ENCODE data around the gene ATP2B2. TPM values are rescaled to one million over a fixed set of nuclear protein-coding genes. Genes with fewer than 3 reads are reported as not detected.

The ATP2B2 gene
- total and polyA plus RNA-seq, 2 of the 8 experiments (the other 6 are each of a cell fraction or from before 2014, with no cell fraction given): 0.14 to 1.2 TPM

GRCh38 chr3:10462641-10463532 is 42.5 kb downstream of the ATP2B2 start:
- Histone ChIP-seq H3K23me2 (ENCODE audit: low read depth, low read length) (no peaks in the 10 kb centered on the region), H4K5ac (ENCODE audit: insufficient read length, low read depth, low read length) (no peak overlapping the region), H2BK12ac (ENCODE audit: low read depth, low read length) (no peak overlapping the region), H3K36me3 (ENCODE audit: control insufficient read depth in 2 of 4, insufficient read depth in 4 of 4, low read length in 3 of 4) (no peaks in the 10 kb centered on the region), H3K4me2 (ENCODE audit: insufficient read depth in 1 of 2, low read depth in 2 of 2, low read length in 2 of 2) (no peak overlapping the region), H2AFZ (ENCODE audit: low read length) (no peak overlapping the region), H3K4me1 (replicated peaks in 1 of 4; ENCODE audit: control insufficient read depth in 3 of 4, insufficient read depth in 4 of 4, low read length in 3 of 4) (no peaks in the 10 kb centered on the region), H3K23ac (ENCODE audit: insufficient read length) (no peak overlapping the region), H2BK15ac (ENCODE audit: low read length) (no peak overlapping the region), H4K20me1 (replicated peaks in 1 of 2; ENCODE audit: control insufficient read depth in 1 of 2, insufficient read depth in 2 of 2, low read length in 2 of 2) (peaks cover 0 to 2% of the 10 kb centered on the region in 2 experiments), H3K27me3 (replicated peaks in 1 of 4; ENCODE audit: control insufficient read depth in 3 of 4, extremely low read depth in 1 of 4, insufficient read depth in 3 of 4, low read length in 3 of 4) (no peaks in the 10 kb centered on the region), H3K4ac (replicated peaks; ENCODE audit: insufficient read length, low read depth, low read length) (no peak overlapping the region), H4K91ac (replicated peaks; ENCODE audit: insufficient read length, low read length) (no peak overlapping the region), H3K56ac (replicated peaks; ENCODE audit: insufficient read length, low read depth, low read length) (no peak overlapping the region), H3K79me1 (ENCODE audit: low read depth, low read length) (no peaks in the 10 kb centered on the region), H3K4me3 (ENCODE audit: extremely low read depth in 1 of 4, insufficient read depth in 2 of 4, low read depth in 3 of 4, low read length in 4 of 4) (no peak overlapping the region), H3K9ac (replicated peaks in 1 of 4; ENCODE audit: extremely low read depth in 1 of 4, low read depth in 3 of 4, low read length in 3 of 4) (no peak overlapping the region), H3K9me3 (ENCODE audit: insufficient read depth in 2 of 2, low read depth in 1 of 2, low read length in 1 of 2) (no peaks in the 10 kb centered on the region), H4K8ac (ENCODE audit: extremely low read depth, insufficient read depth, low read length) (no peak overlapping the region), H2BK120ac (replicated peaks; ENCODE audit: low read depth, low read length) (no peak overlapping the region), H3K14ac (ENCODE audit: insufficient read length) (no peak overlapping the region), H2BK20ac (ENCODE audit: low read length) (no peak overlapping the region), H3K18ac (ENCODE audit: extremely low read depth, low read length) (no peak overlapping the region), H3K27ac (ENCODE audit: low read depth, low read length) (no peak overlapping the region), H3K79me2 (ENCODE audit: control insufficient read depth in 1 of 2, insufficient read depth in 2 of 2, low read length in 2 of 2) (no peaks in the 10 kb centered on the region), H2AK5ac (ENCODE audit: low read depth, low read length) (no peak overlapping the region), H2BK5ac (ENCODE audit: low read depth, low read length) (no peak overlapping the region)
- POLR2A ChIA-PET (ENCODE audit: partially characterized antibody): no interaction called here
- CTCF ChIA-PET (ENCODE audit: partially characterized antibody): interaction anchor here (1.3 to 1.5 kb wide), 2 partner anchors 12 to 97 kb away, joined by 4 to 6 read pairs; no protein-coding TSS in a partner anchor
- WGBS, 2 experiments (ENCODE audit: extremely low coverage in 1 of 2, insufficient coverage in 1 of 2, insufficient read length in 1 of 2, insufficient replicate concordance in 2 of 2, low coverage in 1 of 2, low lambda C conversion rate in 2 of 2, missing lambda C conversion rate in 1 of 2): 84% methylated on average over 10 of the region's 10 CpGs; no CpG with 5 or more reads in 1 of the 2 experiments
- DNase-seq (ENCODE audit: low read depth in 1 of 2, low spot score in 2 of 2) (no peak), FAIRE-seq (no peak)
- TF ChIP-seq EP300 (IDR thresholded peaks at IDR 0.05; ENCODE audit: borderline replicate concordance in 1 of 2, low read depth in 2 of 2, low read length in 2 of 2) (no peak), TAF1 (IDR thresholded peaks at IDR 0.05; ENCODE audit: low read depth, low read length) (no peak), SIN3A (conservative IDR thresholded peaks at IDR 0.05 in 1 of 2, IDR thresholded peaks at IDR 0.05 in 1 of 2; ENCODE audit: low read depth in 1 of 2, low read length in 2 of 2) (no peak), KDM1A (IDR thresholded peaks at IDR 0.05; ENCODE audit: borderline replicate concordance, low read length) (no peak), SAP30 (IDR thresholded peaks at IDR 0.05; ENCODE audit: insufficient read depth, insufficient replicate concordance, low read length) (no peak), TCF12 (IDR thresholded peaks at IDR 0.05; ENCODE audit: low read depth, low read length) (no peak), BCL11A (IDR thresholded peaks at IDR 0.05; ENCODE audit: low read depth in 2 of 2, low read length in 2 of 2) (no peak), RBBP5 (IDR thresholded peaks at IDR 0.05; ENCODE audit: borderline replicate concordance, low read depth, low read length) (no peak), TAF7 (optimal IDR thresholded peaks at IDR 0.05; ENCODE audit: borderline replicate concordance, low read depth, low read length) (no peak), HDAC6 (IDR thresholded peaks at IDR 0.05; ENCODE audit: low read depth, low read length) (no peak)

All from H1 (cell line).